Prostate gland (tissue), 2 donors: ENCODE measurements around the gene LRRC2. TPM values are rescaled to one million over a fixed set of nuclear protein-coding genes. Genes with fewer than 3 reads are reported as not detected.
A peak's percentile ranks its signal among the peaks of the same experiment; 100 is the strongest.
"Not testable (repeated sequence)": the region's sequence is repeated elsewhere in the genome, so short reads cannot be mapped to it uniquely, and the experiment has no call there.

Experiments used
- DNase-seq: peaks from one replicate; pipeline ENCODE4 v3.0.0-alpha.2; 2019; ENCODE audit warnings: low spot score
- H3K27ac ChIP-seq, 2 donors: fragments of 200-600 bp; sonication (generic); 2 replicates each; pipeline ENCODE4 v1.5.1; 2017 to 2019
- H3K27me3 ChIP-seq: fragments of 200-600 bp; sonication (generic); replicated peaks from 2 replicates; pipeline ENCODE4 v1.5.1; 2019; ENCODE audit not compliant: insufficient read depth
- H3K36me3 ChIP-seq, 2 donors: fragments of 200-600 bp; sonication (generic); 1 replicate in 1 of 2; 2 replicates in 1 of 2; pipeline versions ENCODE4 v1.5.1 to v1.8.1; 2017 to 2019
- H3K4me1 ChIP-seq: fragments of 200-600 bp; sonication (generic); replicated peaks from 2 replicates; pipeline ENCODE4 v1.5.1; 2019
- H3K4me3 ChIP-seq, 2 donors: fragments of 200-600 bp; sonication (generic); 2 replicates each; pipeline ENCODE4 v1.5.1; 2017 to 2019
- H3K9me3 ChIP-seq: fragments of 200-600 bp; sonication (generic); 2 replicates; pipeline ENCODE4 v1.5.1; 2017
- POLR2A ChIP-seq: fragments of 450-650 bp; IDR thresholded peaks from one replicate; pipeline ENCODE4 v1.6.1; 2016; ENCODE audit warnings: antibody characterized with exemption, mild to moderate bottlenecking
- POLR2AphosphoS5 ChIP-seq: sonication (generic); formaldehyde crosslinking; IDR thresholded peaks from one replicate; pipeline ENCODE4 v1.6.1; 2017; ENCODE audit warnings: antibody characterized with exemption
- WGBS: methylation state at CpG from one replicate; pipeline ENCODE4 v1.1.5; 2018; 5-methylcytosine and 5-hydroxymethylcytosine counted together
- intact Hi-C: fragments of 100-400 bp; cut with DNase I; formaldehyde crosslinking; loops from one replicate; pipeline ENCODE4 v1.14.2; 2022
- total RNA-seq, 2 donors: library from RNA; depleted of rRNA; stranded (reverse); fragments of >200 nt; gene quantifications; one replicate each; pipeline ENCODE4 v1.1.0, GENCODE V29; 2016
- TF ChIP-seq, protein P1 (sequence below), 4 experiments: fragments of 200-600 bp in 2 of 4; fragments of 450-650 bp in 2 of 4; sonication (generic) in 2 of 4; IDR thresholded peaks; 1 replicate in 3 of 4; 2 replicates in 1 of 4; pipeline ENCODE4 v1.5.1; 2016 to 2019; ENCODE audit warnings: antibody characterized with exemption in 4 of 4, mild to moderate bottlenecking in 2 of 4, moderate library complexity in 2 of 4

Gene LRRC2
- total RNA-seq, 2 donors from 2014 or later = 0.45 to 1.6 TPM

DNA sequence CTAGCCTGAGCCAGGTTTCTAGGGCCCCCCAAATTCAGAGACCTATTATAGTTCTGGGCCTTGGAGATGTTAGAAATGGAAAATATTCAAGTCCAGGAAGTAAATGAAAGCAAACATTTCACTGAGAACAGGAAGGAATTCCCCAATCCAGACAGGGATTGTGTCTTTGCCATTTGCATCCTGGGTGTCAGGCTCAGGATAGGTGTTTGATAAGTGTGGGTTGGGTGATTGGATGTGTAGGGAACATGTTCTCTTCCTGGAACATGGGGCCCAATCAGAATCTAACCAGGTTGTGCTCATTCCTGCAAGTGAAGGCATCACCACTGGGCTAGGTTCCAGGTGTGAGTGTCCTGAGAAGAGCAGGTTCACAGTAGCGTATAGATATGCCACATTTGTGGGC, 14.6 kb upstream of the LRRC2 start:
- TF ChIP-seq POLR2AphosphoS5 (no peak), POLR2A (no peak)
- TF ChIP-seq, protein P1, sequence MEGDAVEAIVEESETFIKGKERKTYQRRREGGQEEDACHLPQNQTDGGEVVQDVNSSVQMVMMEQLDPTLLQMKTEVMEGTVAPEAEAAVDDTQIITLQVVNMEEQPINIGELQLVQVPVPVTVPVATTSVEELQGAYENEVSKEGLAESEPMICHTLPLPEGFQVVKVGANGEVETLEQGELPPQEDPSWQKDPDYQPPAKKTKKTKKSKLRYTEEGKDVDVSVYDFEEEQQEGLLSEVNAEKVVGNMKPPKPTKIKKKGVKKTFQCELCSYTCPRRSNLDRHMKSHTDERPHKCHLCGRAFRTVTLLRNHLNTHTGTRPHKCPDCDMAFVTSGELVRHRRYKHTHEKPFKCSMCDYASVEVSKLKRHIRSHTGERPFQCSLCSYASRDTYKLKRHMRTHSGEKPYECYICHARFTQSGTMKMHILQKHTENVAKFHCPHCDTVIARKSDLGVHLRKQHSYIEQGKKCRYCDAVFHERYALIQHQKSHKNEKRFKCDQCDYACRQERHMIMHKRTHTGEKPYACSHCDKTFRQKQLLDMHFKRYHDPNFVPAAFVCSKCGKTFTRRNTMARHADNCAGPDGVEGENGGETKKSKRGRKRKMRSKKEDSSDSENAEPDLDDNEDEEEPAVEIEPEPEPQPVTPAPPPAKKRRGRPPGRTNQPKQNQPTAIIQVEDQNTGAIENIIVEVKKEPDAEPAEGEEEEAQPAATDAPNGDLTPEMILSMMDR (IDR thresholded peaks at IDR 0.05) = no peak
- Histone ChIP-seq H3K36me3 (no peaks in the 10 kb centered on the region), H3K4me1 (no peaks in the 10 kb centered on the region), H3K9me3 (no peaks in the 10 kb centered on the region), H3K4me3 (no peak overlapping the region), H3K27me3 (no peaks in the 10 kb centered on the region), H3K27ac (no peak overlapping the region)
- WGBS = 88% methylated on average over 1 of the region's 1 CpG
- DNase-seq = no peak
- intact Hi-C loops = no loop called here

DNA sequence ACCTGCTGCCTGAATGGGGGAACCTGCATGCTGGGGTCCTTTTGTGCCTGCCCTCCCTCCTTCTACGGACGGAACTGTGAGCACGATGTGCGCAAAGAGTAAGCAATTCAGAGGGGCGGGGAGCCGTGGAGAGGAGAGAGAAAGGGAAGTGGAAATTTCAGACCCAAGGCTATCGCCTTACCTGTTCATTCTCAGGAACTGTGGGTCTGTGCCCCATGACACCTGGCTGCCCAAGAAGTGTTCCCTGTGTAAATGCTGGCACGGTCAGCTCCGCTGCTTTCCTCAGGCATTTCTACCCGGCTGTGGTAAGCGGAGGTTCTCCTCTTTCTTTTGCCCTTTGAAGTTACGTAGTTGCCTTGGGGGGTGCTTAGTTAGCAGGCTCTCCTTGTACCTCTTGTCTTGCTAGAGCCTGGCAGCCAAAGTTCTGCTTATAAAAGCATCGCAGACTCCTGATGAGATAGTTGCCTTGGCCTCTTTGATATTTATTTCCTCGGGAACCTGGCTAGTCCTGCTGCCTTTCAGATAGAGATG, 13.7 kb upstream of the LRRC2 start:
- no peak for TF ChIP-seq POLR2AphosphoS5
- no peak for TF ChIP-seq POLR2A
- TF ChIP-seq, protein P1 (IDR thresholded peaks at IDR 0.05) = no peak
- H3K9me3 ChIP-seq = no peaks in the 10 kb centered on the region
- H3K27ac ChIP-seq = no peak overlapping the region
- no peaks in the 10 kb centered on the region for H3K36me3 ChIP-seq
- DNase-seq = peak; percentile 10
- H3K4me1 ChIP-seq = no peaks in the 10 kb centered on the region
- H3K27me3 ChIP-seq = no peaks in the 10 kb centered on the region
- 27% methylated on average over 14 of the region's 14 CpGs for WGBS
- intact Hi-C loops = no loop called here
- no peak overlapping the region for H3K4me3 ChIP-seq

DNA sequence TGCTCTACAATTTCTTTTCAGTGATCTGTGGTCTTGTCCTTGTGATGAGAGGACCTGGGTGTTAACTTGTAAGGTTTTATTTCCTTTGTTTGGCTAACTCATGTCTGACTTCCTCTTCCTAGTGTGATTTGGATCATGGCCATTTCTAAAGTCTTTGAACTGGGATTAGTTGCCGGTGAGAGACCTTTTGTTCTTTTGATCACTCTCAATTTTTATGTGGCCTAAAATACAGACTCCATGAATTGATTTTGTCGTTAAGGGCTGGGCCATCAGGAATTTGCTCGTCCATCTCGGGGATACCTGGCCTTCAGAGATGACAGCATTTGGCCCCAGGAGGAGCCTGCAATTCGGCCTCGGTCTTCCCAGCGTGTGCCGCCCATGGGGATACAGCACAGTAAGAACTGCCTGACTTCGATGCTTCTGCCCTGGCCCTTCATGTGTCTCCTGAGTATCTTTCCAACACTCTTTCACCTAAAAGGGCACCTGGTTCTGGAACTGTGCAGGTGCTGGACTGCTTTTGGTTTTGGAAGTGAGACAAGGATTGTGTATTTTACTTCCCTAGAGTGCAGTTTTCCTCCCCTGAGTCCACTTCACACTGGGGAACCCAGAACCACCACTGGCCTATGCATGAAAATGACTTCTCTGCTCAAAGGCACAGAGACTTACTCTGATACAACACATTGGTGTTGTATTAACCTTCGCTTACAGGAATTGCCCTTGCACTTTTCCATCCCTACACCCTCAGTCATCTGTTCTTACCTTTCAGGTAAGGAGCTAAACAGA, 13.1 kb upstream of the LRRC2 start:
- H3K4me1 ChIP-seq = no peaks in the 10 kb centered on the region
- TF ChIP-seq POLR2A (no peak), POLR2AphosphoS5 (no peak)
- TF ChIP-seq, protein P1 (IDR thresholded peaks at IDR 0.05) = no peak
- intact Hi-C loops = no loop called here
- H3K36me3 ChIP-seq = no peaks in the 10 kb centered on the region
- DNase-seq = no peak
- 47% methylated on average over 10 of the region's 10 CpGs for WGBS
- no peaks in the 10 kb centered on the region for H3K27me3 ChIP-seq
- H3K9me3 ChIP-seq = no peaks in the 10 kb centered on the region
- no peak overlapping the region for H3K4me3 ChIP-seq
- no peak overlapping the region for H3K27ac ChIP-seq

DNA sequence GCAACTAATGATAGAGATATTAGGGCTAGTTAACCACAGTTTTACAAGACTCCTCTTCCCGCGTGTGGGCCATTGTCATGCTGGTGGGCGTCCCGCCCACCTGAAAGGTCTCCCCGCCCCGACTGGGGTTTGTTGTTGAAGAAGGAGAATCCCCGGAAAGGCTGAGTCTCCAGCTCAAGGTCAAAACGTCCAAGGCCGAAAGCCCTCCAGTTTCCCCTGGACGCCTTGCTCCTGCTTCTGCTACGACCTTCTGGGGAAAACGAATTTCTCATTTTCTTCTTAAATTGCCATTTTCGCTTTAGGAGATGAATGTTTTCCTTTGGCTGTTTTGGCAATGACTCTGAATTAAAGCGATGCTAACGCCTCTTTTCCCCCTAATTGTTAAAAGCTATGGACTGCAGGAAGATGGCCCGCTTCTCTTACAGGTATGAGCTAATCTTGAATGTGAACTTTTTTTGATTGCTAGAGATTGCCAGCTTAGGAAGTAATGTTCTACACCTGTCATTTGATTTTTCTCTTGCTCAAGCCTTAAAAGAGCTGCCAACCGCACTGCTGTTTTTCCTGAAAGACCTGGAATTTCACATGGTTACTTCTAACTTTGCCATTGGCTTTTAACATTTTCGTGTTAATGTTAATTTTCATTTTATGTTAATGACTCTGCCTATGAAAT, 11.6 kb upstream of the LRRC2 start:
- intact Hi-C loops, H3K27ac ChIP-seq, H3K9me3 ChIP-seq, H3K27me3 ChIP-seq, DNase-seq, H3K4me3 ChIP-seq, H3K36me3 ChIP-seq, H3K4me1 ChIP-seq: not testable (repeated sequence)
- WGBS = 90% methylated on average over 17 of the region's 18 CpGs

DNA sequence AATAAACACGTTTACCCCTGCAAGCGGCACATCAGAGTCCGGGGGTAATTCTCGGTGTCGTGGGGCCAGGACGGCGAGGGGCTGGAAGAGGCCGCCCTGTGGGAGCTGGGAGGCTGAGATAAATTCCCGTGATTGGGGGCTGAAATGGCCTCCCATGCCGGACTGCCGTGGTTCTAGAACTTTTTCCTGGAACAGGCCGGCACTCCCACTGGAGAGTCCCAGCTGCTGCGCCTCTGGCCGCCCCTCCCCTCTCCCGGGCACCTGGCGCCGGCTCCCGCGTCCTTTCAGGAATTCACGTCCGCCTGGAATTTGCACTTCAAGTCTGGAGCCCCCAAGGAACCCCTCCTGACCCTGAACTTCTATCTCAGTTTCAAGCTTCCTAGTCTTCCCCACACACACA, 10.8 kb upstream of the LRRC2 start:
- WGBS = 60% methylated on average over 21 of the region's 21 CpGs
- TF ChIP-seq, protein P1 (IDR thresholded peaks at IDR 0.05) = no peak
- no peak for TF ChIP-seq POLR2AphosphoS5
- TF ChIP-seq POLR2A = no peak
- Histone ChIP-seq H3K9me3 (no peaks in the 10 kb centered on the region), H3K36me3 (no peaks in the 10 kb centered on the region), H3K4me1 (no peaks in the 10 kb centered on the region), H3K27ac (no peak overlapping the region), H3K27me3 (no peaks in the 10 kb centered on the region), H3K4me3 (no peak overlapping the region)
- intact Hi-C loops = no loop called here
- DNase-seq = no peak
